Retinal pigment epithelial cell (primary cell): Measurements from ENCODE around the gene GOLGA7B.
A peak's percentile ranks its signal among the peaks of the same experiment; 100 is the strongest.

Source experiments
- DNase-seq: peaks from one replicate; pipeline ENCODE4 v3.0.0-alpha.2; 2010; ENCODE audit warnings: low read depth
- H3K4me3 ChIP-seq: 2 replicates; pipeline ENCODE4 v1.5.1; 2011; ENCODE audit warnings: mild to moderate bottlenecking, low read length, control low read depth, moderate library complexity
- TF ChIP-seq, protein P1 (sequence below): conservative IDR thresholded peaks from 2 replicates; pipeline ENCODE4 v1.5.1; 2011; ENCODE audit warnings: low read depth, low read length, control low read depth, inconsistent platforms

The GOLGA7B gene

DNA sequence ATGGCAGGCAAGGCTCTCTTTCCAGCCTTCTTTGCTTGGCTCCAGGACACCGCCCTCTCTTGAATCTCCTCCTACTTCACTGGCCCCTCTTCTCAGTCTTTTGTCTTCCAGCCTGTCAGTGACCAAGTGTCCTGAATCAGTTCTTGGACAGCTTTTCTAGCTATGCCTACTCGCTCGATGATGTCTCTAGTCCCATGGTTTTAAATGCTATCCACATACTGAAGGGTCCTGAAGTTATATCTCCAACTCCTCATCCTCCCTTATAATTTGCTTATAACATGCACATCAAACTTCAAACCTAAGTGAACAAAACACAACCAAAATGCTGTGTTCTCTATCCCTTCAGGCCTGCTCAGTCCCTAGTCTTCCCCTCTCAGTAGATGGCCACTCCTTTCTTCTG is 5.0 kb upstream of the GOLGA7B start:
- no peak for DNase-seq
- H3K4me3 ChIP-seq = no peak overlapping the region
- TF ChIP-seq, protein P1, sequence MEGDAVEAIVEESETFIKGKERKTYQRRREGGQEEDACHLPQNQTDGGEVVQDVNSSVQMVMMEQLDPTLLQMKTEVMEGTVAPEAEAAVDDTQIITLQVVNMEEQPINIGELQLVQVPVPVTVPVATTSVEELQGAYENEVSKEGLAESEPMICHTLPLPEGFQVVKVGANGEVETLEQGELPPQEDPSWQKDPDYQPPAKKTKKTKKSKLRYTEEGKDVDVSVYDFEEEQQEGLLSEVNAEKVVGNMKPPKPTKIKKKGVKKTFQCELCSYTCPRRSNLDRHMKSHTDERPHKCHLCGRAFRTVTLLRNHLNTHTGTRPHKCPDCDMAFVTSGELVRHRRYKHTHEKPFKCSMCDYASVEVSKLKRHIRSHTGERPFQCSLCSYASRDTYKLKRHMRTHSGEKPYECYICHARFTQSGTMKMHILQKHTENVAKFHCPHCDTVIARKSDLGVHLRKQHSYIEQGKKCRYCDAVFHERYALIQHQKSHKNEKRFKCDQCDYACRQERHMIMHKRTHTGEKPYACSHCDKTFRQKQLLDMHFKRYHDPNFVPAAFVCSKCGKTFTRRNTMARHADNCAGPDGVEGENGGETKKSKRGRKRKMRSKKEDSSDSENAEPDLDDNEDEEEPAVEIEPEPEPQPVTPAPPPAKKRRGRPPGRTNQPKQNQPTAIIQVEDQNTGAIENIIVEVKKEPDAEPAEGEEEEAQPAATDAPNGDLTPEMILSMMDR = no peak

DNA sequence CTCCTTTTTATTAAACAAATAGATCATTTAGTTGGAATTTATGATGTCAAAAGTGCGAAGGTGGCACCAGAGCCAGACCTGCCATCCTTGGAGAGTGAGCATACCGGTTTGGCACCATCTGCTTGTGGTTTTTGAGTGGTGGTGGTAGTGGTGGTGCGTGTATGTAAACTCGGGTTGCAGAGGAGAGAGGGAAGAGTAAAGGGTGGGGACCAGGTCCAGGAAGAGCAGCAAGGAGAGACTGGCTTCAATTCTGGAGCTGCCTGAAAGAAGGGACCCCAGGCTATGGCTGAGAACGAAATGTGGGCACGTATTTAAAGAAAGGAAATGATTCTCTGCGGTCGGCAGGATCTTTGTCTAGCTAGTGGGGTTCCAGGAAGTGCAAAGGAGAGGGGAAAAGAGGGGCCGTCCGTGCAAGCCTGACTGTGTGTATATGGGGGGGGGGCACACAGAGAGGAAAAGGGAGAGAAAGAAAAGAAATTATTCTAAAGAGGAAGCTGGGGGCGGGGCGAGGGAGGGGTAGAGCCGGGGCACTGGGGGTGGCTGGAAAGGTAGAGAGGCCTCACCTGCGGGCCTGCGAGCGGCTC is 448 bp upstream of the GOLGA7B start:
- peak overlapping the region; percentile 47 for H3K4me3 ChIP-seq
- TF ChIP-seq, protein P1 = no peak
- no peak for DNase-seq

GRCh38 chr10:97850446-97850845 is 803 bp downstream of the GOLGA7B start:
- DNase-seq = no peak
- TF ChIP-seq, protein P1 = no peak
- H3K4me3 ChIP-seq = peak overlapping the region; percentile 21

DNA sequence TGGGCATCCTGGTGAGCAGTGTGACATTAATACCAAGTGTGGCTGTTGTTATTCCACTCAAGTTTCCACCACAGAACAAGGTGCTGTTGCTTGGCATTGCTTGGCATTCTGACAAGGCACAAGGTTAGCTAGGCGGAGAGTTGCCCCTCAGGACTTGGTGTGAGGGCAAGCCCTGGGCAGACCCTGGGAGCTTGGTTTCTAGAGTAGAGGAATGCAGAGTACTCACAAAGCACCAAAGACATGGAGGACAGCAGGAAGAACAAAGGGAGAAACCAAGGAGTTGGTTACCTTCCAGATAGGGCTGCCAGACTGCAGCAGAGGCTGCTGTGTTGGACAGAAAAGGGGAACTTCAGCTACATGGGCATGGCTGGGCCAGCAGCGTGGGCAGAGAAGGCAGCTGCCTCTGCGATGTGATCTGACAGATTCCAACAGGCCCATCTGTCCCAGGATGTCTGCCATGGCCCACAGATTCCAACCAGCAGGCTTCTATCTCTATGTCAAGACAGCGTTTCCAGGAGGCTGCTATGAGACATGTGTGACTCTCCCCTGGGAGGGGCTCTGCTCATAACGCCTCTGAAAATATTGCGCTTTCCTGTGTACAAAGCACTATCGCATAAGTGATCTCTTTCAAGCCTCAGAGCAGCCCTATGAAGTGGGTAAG is 1.8 kb downstream of the GOLGA7B start:
- no peak for DNase-seq
- H3K4me3 ChIP-seq = no peak overlapping the region
- TF ChIP-seq, protein P1 = no peak

- TF ChIP-seq, protein P1 = no peak
- H3K4me3 ChIP-seq = no peak overlapping the region
Measured at GRCh38 chr10:97852277-97852676, 2.6 kb downstream of the GOLGA7B start.

DNA sequence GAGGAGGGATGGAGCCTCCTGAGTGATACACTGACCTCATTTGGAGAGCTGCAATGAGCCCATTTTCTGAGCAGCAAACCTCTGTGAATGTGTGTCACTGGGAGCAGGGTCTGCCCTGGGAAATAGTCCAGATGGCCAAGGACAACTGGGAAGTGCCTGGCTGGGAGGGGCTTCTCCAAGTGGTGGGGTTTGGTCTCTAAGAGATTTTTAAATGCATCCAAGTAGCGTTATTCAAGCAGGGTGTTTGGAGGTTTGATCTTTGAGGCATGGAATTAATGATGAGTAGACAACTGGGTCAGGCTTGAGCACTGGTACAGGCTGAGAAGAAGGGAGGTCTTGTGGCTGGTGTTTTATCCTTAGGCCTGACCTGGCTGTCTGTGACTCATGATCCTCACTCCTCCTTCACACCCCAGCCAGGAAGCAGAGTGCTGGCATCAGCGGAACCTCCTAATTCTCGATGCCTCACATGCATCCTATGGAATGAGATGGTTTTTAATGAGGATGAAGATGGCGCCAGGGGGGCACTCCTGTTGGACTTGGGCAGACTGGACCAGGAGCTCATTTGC is 3.3 kb downstream of the GOLGA7B start:
- H3K4me3 ChIP-seq = no peak overlapping the region
- DNase-seq = no peak
- TF ChIP-seq, protein P1 = no peak

More at GRCh38 chr10:97852277-97852676, 2.6 kb downstream of the GOLGA7B start:
- no peak for DNase-seq

GRCh38 chr10:97854743-97855142 is 5.1 kb downstream of the GOLGA7B start:
- TF ChIP-seq, protein P1 = no peak
- no peak for DNase-seq

More at GRCh38 chr10:97854743-97855142, 5.1 kb downstream of the GOLGA7B start:
- H3K4me3 ChIP-seq = no peak overlapping the region
